AG04450 (cell line): Measurements from ENCODE around the gene CFAP46. TPM values are rescaled to one million over a fixed set of nuclear protein-coding genes. Genes with fewer than 3 reads are reported as not detected.

ENCODE experiments used
- CTCF ChIA-PET: fragments of 300-600, 350-600 bp; formaldehyde crosslinking; extraction: SDS; loops from one replicate; lab custom pipeline; 2022; ENCODE audit warnings: antibody characterized with exemption, inconsistent platforms; lab: Charles Lee
- POLR2A ChIA-PET: fragments of 350-600 bp; formaldehyde crosslinking; extraction: SDS; loops from one replicate; lab custom pipeline; 2021; ENCODE audit warnings: antibody characterized with exemption, inconsistent platforms; lab: Yijun Ruan, JAX
- DNase-seq: peaks from one replicate; pipeline ENCODE4 v3.0.0-alpha.2; 2011; ENCODE audit warnings: low read depth, low spot score
- H3K27ac ChIP-seq: one replicate; pipeline ENCODE4 v1.5.1; 2012; ENCODE audit warnings: low read depth, low read length, control low read depth
- H3K27me3 ChIP-seq: one replicate; pipeline ENCODE4 v1.6.0; 2012; ENCODE audit warnings: low read length; ENCODE audit not compliant: control insufficient read depth, insufficient read depth
- H3K4me3 ChIP-seq: 2 replicates; pipeline ENCODE4 v1.5.1; 2011; ENCODE audit warnings: mild to moderate bottlenecking, low read depth, low read length, control low read depth
- H3K9me3 ChIP-seq: 2 replicates; pipeline ENCODE4 v1.5.1; 2012; ENCODE audit warnings: low read length; ENCODE audit not compliant: control insufficient read depth, insufficient read depth
- CTCF ChIP-seq: IDR thresholded peaks from 2 replicates; pipeline ENCODE4 v1.5.1; 2011; ENCODE audit warnings: low read depth, low read length, control low read depth, inconsistent platforms
- polyA plus RNA-seq: library from polyadenylated mRNA; depleted of rRNA; stranded (reverse); fragments of >200 nt; gene quantifications from 2 replicates; pipeline ENCODE4 v1.2.3, GENCODE V29; 2011

Gene CFAP46
- polyA plus RNA-seq, 1 experiment, result 2.7 TPM

GRCh38 chr10:132768346-132769248 lies 173.8 kb downstream of the CFAP46 start:
- Histone ChIP-seq H3K9me3 (peaks cover 45% of the 10 kb centered on the region), H3K27me3 (no peaks in the 10 kb centered on the region), H3K4me3 (no peak overlapping the region), H3K27ac (no peak overlapping the region)
- ChIA-PET CTCF (interaction anchor here (0.5 kb wide), 1 partner anchor 82 kb away, joined by 3 read pairs; no protein-coding TSS in a partner anchor), POLR2A (no interaction called here)
- no peak for DNase-seq
- TF ChIP-seq CTCF, result no peak

GRCh38 chr10:132766291-132766690 lies 176.1 kb downstream of the CFAP46 start:
- no peak overlapping the region for H3K4me3 ChIP-seq
- DNase-seq, result no peak
- peaks cover 47% of the 10 kb centered on the region for H3K9me3 ChIP-seq
- ChIA-PET POLR2A (no interaction called here), CTCF (no interaction called here)
- H3K27ac ChIP-seq, result no peak overlapping the region
- TF ChIP-seq CTCF, result no peak
- no peaks in the 10 kb centered on the region for H3K27me3 ChIP-seq

- peaks cover 44% of the 10 kb centered on the region for H3K9me3 ChIP-seq
- ChIA-PET CTCF (no interaction called here), POLR2A (no interaction called here)
- H3K27ac ChIP-seq, result no peak overlapping the region
- no peak overlapping the region for H3K4me3 ChIP-seq
- H3K27me3 ChIP-seq, result no peaks in the 10 kb centered on the region
- DNase-seq, result no peak
- no peak for TF ChIP-seq CTCF
These were observed 176.9 kb downstream of the CFAP46 start for GRCh38 chr10:132765435-132765834.

DNA sequence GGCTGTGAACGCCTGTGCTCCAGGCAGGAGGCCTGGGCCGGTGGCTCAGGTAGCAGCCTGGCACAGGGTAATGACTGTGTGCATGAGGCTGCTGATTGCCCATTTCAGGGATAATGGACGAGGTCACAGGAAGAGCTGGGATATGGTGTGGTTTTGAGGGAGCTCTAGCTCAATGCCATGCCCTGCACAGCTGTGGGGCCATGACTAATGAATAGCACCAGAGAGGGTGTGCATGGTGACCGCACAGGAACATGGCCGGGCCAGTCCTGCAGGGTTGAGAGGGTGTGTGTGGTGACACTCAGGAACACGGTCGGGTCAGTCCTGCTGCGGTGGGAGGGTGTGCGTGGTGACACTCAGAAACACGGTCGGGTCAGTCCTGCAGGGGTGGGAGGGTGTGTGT lies 178.3 kb downstream of the CFAP46 start:
- ChIA-PET CTCF (no interaction called here), POLR2A (no interaction called here)
- peaks cover 37% of the 10 kb centered on the region for H3K9me3 ChIP-seq
- DNase-seq, result no peak
- H3K27ac ChIP-seq, result no peak overlapping the region
- no peak for TF ChIP-seq CTCF
- no peak overlapping the region for H3K4me3 ChIP-seq
- no peaks in the 10 kb centered on the region for H3K27me3 ChIP-seq

DNA sequence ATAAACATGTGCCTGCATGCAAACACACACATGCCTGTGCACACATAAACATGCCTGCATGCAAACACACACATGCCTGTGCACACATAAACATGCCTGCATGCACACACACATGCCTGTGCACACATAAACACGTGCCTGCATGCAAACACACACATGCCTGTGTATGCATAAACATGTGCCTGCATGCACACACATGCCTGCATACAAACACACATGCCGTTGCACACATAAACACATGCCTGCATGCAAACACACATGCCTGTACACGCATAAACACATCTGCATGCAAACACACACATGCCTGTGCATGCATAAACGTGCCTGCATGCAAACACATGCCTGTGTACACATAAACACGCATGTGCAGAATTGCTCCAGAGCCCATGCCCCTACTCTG lies 178.8 kb downstream of the CFAP46 start:
- no peak for TF ChIP-seq CTCF
- ChIA-PET POLR2A (no interaction called here), CTCF (no interaction called here)
- Histone ChIP-seq H3K9me3 (peaks cover 31% of the 10 kb centered on the region), H3K27me3 (no peaks in the 10 kb centered on the region), H3K4me3 (no peak overlapping the region), H3K27ac (no peak overlapping the region)
- DNase-seq, result no peak
